Aorta (tissue), 5 donors: ENCODE measurements around the gene LRFN2. TPM values are rescaled to one million over a fixed set of nuclear protein-coding genes. Genes with fewer than 3 reads are reported as not detected.
A peak's percentile ranks its signal among the peaks of the same experiment; 100 is the strongest.

Experiments used
- ATAC-seq: fragments of 200-7000 bp; cut with Tn5 transposase; one replicate; pipeline ENCODE4 v1.9.1; 2022; ENCODE audit warnings: moderate library complexity; ENCODE audit not compliant: low FRiP score
- DNase-seq, 2 donors: peaks; one replicate each; pipeline ENCODE4 v3.0.0-alpha.2; 2020
- H3K27ac ChIP-seq, 2 donors: one replicate each; pipeline ENCODE4 v1.5.1; 2013; ENCODE audit warnings: low read length in 2 of 2, mild to moderate bottlenecking in 2 of 2, moderate library complexity in 2 of 2, control low read depth in 1 of 2, inconsistent platforms in 1 of 2, low read depth in 1 of 2
- H3K27me3 ChIP-seq, 2 donors: one replicate each; pipeline ENCODE4 v1.6.1; 2013; ENCODE audit warnings: control low read depth in 1 of 2, low read length in 1 of 2, mild to moderate bottlenecking in 1 of 2, moderate library complexity in 1 of 2; ENCODE audit not compliant: insufficient read depth in 2 of 2, control insufficient read depth in 1 of 2
- H3K36me3 ChIP-seq, 2 donors: one replicate each; pipeline ENCODE4 v1.6.1; 2013; ENCODE audit warnings: control low read depth in 1 of 2, low read length in 1 of 2, mild to moderate bottlenecking in 1 of 2; ENCODE audit not compliant: insufficient read depth in 2 of 2, control insufficient read depth in 1 of 2
- H3K4me1 ChIP-seq, 2 donors: one replicate each; pipeline ENCODE4 v1.6.1; 2013; ENCODE audit warnings: low read length in 2 of 2, control low read depth in 1 of 2, mild to moderate bottlenecking in 1 of 2, moderate library complexity in 1 of 2; ENCODE audit not compliant: insufficient read depth in 2 of 2, control insufficient read depth in 1 of 2
- H3K4me3 ChIP-seq, 2 donors: one replicate each; pipeline ENCODE4 v1.5.1; 2013; ENCODE audit warnings: low read length in 2 of 2, control low read depth in 1 of 2, mild to moderate bottlenecking in 1 of 2
- H3K9me3 ChIP-seq: one replicate; pipeline ENCODE4 v1.6.1; 2013; ENCODE audit warnings: mild to moderate bottlenecking, low read length; ENCODE audit not compliant: control insufficient read depth
- WGBS, 2 donors: extraction: QIAGEN DNeasy Blood & Tissue Kit; methylation state at CpG; one replicate each; pipeline ENCODE4 v1.1.7; 2013; 5-methylcytosine and 5-hydroxymethylcytosine counted together
- intact Hi-C, 2 donors: fragments of 100-400 bp; cut with DNase I; formaldehyde crosslinking; loops; one replicate each; pipeline versions ENCODE4 v1.14.2 to v1.15.0; 2022
- polyA plus RNA-seq, 2 donors: library from polyadenylated mRNA; stranded (reverse); fragments of 200-250 nt; gene quantifications; one replicate each; pipeline ENCODE4 v1.2.3, GENCODE V29; 2013
- total RNA-seq, 2 donors: library from RNA; stranded (reverse); fragmentation: NEBNext Ultra II Directional; extraction: Animal tissue kit (Norgen Biotek cat#: 25700); gene quantifications; one replicate each; pipeline ENCODE4 v1.2.1, GENCODE V29; 2021
- donor health status: healthy with polysubstance abuse.
- donor health status: Bipolar disorder and iron deficiency.
- donor health status: DM: no; HTN: no; CAD: no.
- donor health status: DM: no; HTN: no; CAD: no.
- donor health status: DM: yes; HTN: yes; CAD: no.

Gene LRFN2
- total and polyA plus RNA-seq, 4 donors, result not detected

GRCh38 chr6:40509716-40510260 is 77.4 kb downstream of the LRFN2 start:
- intact Hi-C loops, result no loop called here
- no peak for ATAC-seq
- 88 to 91% methylated on average over 11 of the region's 11 CpGs for WGBS, 2 donors

GRCh38 chr6:40509086-40509485 is 78.1 kb downstream of the LRFN2 start:
- WGBS, 2 donors, result 88 to 89% methylated on average over 1 of the region's 1 CpG
- intact Hi-C loops, result no loop called here
- ATAC-seq, result no peak

More at GRCh38 chr6:40509716-40510260, 77.4 kb downstream of the LRFN2 start:
- Histone ChIP-seq H3K9me3 (no peaks in the 10 kb centered on the region), H3K4me1 (no peaks in the 10 kb centered on the region), H3K36me3 (no peaks in the 10 kb centered on the region), H3K4me3 (no peak overlapping the region), H3K27me3 (no peaks in the 10 kb centered on the region), H3K27ac (no peak overlapping the region)
- DNase-seq, result no peak

GRCh38 chr6:40506954-40507353 is 80.2 kb downstream of the LRFN2 start:
- intact Hi-C loops, result no loop called here
- Histone ChIP-seq H3K9me3 (no peaks in the 10 kb centered on the region), H3K4me3 (no peak overlapping the region), H3K27ac (no peak overlapping the region), H3K27me3 (no peaks in the 10 kb centered on the region), H3K4me1 (no peaks in the 10 kb centered on the region), H3K36me3 (no peaks in the 10 kb centered on the region)
- 53 to 55% methylated on average over 9 of the region's 9 CpGs for WGBS, 2 donors
- ATAC-seq (no peak), DNase-seq (no peak)

More at GRCh38 chr6:40509086-40509485, 78.1 kb downstream of the LRFN2 start:
- Histone ChIP-seq H3K27ac (no peak overlapping the region), H3K4me1 (no peaks in the 10 kb centered on the region), H3K9me3 (no peaks in the 10 kb centered on the region), H3K36me3 (no peaks in the 10 kb centered on the region), H3K27me3 (no peaks in the 10 kb centered on the region), H3K4me3 (no peak overlapping the region)
- DNase-seq, result no peak

- ATAC-seq (no peak), DNase-seq (no peak)
- WGBS, 2 donors, result 93 to 94% methylated on average over 12 of the region's 12 CpGs
These were observed 81.9 kb downstream of the LRFN2 start for GRCh38 chr6:40505191-40505810.

GRCh38 chr6:40504274-40504673 is 82.9 kb downstream of the LRFN2 start:
- ATAC-seq (no peak), DNase-seq (no peak)
- Histone ChIP-seq H3K27me3 (no peaks in the 10 kb centered on the region), H3K27ac (no peak overlapping the region), H3K4me1 (no peaks in the 10 kb centered on the region), H3K4me3 (no peak overlapping the region), H3K9me3 (no peaks in the 10 kb centered on the region), H3K36me3 (no peaks in the 10 kb centered on the region)
- intact Hi-C loops, result no loop called here
- WGBS, 2 donors, result 91 to 95% methylated on average over 3 of the region's 3 CpGs

More at GRCh38 chr6:40505191-40505810, 81.9 kb downstream of the LRFN2 start:
- H3K36me3 ChIP-seq, result no peaks in the 10 kb centered on the region
- no peak overlapping the region for H3K4me3 ChIP-seq
- H3K4me1 ChIP-seq, result no peaks in the 10 kb centered on the region
- no peaks in the 10 kb centered on the region for H3K9me3 ChIP-seq
- no peaks in the 10 kb centered on the region for H3K27me3 ChIP-seq
- intact Hi-C loops, result no loop called here
- no peak overlapping the region for H3K27ac ChIP-seq

- intact Hi-C loops, result no loop called here
- H3K4me1 ChIP-seq, result no peaks in the 10 kb centered on the region
- no peaks in the 10 kb centered on the region for H3K27me3 ChIP-seq
- H3K9me3 ChIP-seq, result no peaks in the 10 kb centered on the region
- WGBS, 2 donors, result 78 to 84% methylated on average over 4 of the region's 4 CpGs
- H3K4me3 ChIP-seq, result no peak overlapping the region
- H3K36me3 ChIP-seq, result no peaks in the 10 kb centered on the region
- DNase-seq (no peak), ATAC-seq (no peak)
- H3K27ac ChIP-seq, result no peak overlapping the region
These were observed 86.9 kb downstream of the LRFN2 start for GRCh38 chr6:40500227-40500626.

GRCh38 chr6:40499215-40499614 is 87.9 kb downstream of the LRFN2 start:
- Histone ChIP-seq H3K9me3 (no peaks in the 10 kb centered on the region), H3K4me3 (no peak overlapping the region), H3K27me3 (no peaks in the 10 kb centered on the region), H3K36me3 (no peaks in the 10 kb centered on the region), H3K4me1 (no peaks in the 10 kb centered on the region), H3K27ac (no peak overlapping the region)
- DNase-seq (no peak), ATAC-seq (peak; percentile 6)
- 11 to 15% methylated on average over 8 of the region's 8 CpGs for WGBS, 2 donors
- intact Hi-C loops, result no loop called here

GRCh38 chr6:40498148-40498547 is 89.0 kb downstream of the LRFN2 start:
- Histone ChIP-seq H3K36me3 (no peaks in the 10 kb centered on the region), H3K4me1 (no peaks in the 10 kb centered on the region), H3K9me3 (no peaks in the 10 kb centered on the region), H3K4me3 (no peak overlapping the region), H3K27me3 (no peaks in the 10 kb centered on the region), H3K27ac (no peak overlapping the region)
- ATAC-seq (no peak), DNase-seq (no peak)
- 93 to 100% methylated on average over 1 of the region's 1 CpG for WGBS, 2 donors
- intact Hi-C loops, result no loop called here

- Histone ChIP-seq H3K9me3 (no peaks in the 10 kb centered on the region), H3K27me3 (no peaks in the 10 kb centered on the region), H3K36me3 (no peaks in the 10 kb centered on the region), H3K4me1 (no peaks in the 10 kb centered on the region), H3K4me3 (no peak overlapping the region), H3K27ac (no peak overlapping the region)
- no peak for DNase-seq
- 53 to 58% methylated on average over 7 of the region's 7 CpGs for WGBS, 2 donors
- ATAC-seq, result no peak
- intact Hi-C loops, result no loop called here
These were observed 95.0 kb downstream of the LRFN2 start for GRCh38 chr6:40492187-40492586.
